Body of pancreas (tissue), 4 donors: ENCODE measurements around the gene ACLY. TPM values are rescaled to one million over a fixed set of nuclear protein-coding genes. Genes with fewer than 3 reads are reported as not detected.

Experiments used
- ATAC-seq: fragments of 150-250 bp; one replicate; pipeline ENCODE4 v1.9.1; 2016
- DNase-seq, 4 donors: peaks; one replicate each; pipeline ENCODE4 v3.0.0-alpha.2; 2019
- H3K27ac ChIP-seq, 4 donors: fragments of 200-600 bp; sonication (generic); 1 replicate in 3 of 4; 2 replicates in 1 of 4; pipeline versions ENCODE4 v1.5.1 to v1.6.1; 2016 to 2019; ENCODE audit warnings: mild to moderate bottlenecking in 1 of 4, mixed read lengths in 1 of 4, moderate library complexity in 1 of 4
- H3K27me3 ChIP-seq, 2 donors: fragments of 200-600 bp; sonication (generic); one replicate each; pipeline ENCODE4 v1.6.0; 2016; ENCODE audit warnings: mild to moderate bottlenecking in 1 of 2
- H3K36me3 ChIP-seq, 2 donors: fragments of 200-600 bp; sonication (generic); replicated peaks in 1 of 2; 2 replicates each; pipeline ENCODE4 v1.5.1; 2016; ENCODE audit warnings: low read depth in 2 of 2; ENCODE audit not compliant: insufficient read depth in 1 of 2
- H3K4me1 ChIP-seq: fragments of 200-600 bp; sonication (generic); one replicate; pipeline ENCODE4 v1.6.0; 2016
- H3K4me3 ChIP-seq, 2 donors: fragments of 200-600 bp; sonication (generic); 1 replicate in 1 of 2; 2 replicates in 1 of 2; pipeline ENCODE4 v1.5.1; 2016 to 2019
- H3K9me3 ChIP-seq, 3 donors: fragments of 200-600 bp; sonication (generic); 1 replicate in 2 of 3; 2 replicates in 1 of 3; pipeline ENCODE4 v1.5.1; 2016
- POLR2A ChIP-seq, 3 donors: fragments of 450-650 bp; IDR thresholded peaks; one replicate each; pipeline ENCODE4 v1.6.1; 2016; ENCODE audit warnings: antibody characterized with exemption in 3 of 3, mild to moderate bottlenecking in 2 of 3
- WGBS, 2 donors: methylation state at CpG; one replicate each; pipeline ENCODE4 v1.1.5; 2017; 5-methylcytosine and 5-hydroxymethylcytosine counted together
- intact Hi-C: fragments of 100-400 bp; cut with DNase I; formaldehyde crosslinking; loops from one replicate; pipeline ENCODE4 v1.15.1; 2023
- total RNA-seq, 2 donors: library from RNA; depleted of rRNA; stranded (reverse); fragments of >200 nt; gene quantifications; one replicate each; pipeline ENCODE4 v1.1.0, GENCODE V29; 2016
- TF ChIP-seq, protein P1 (sequence below), 7 experiments: fragments of 450-650 bp in 4 of 7; fragments of 200-600 bp in 3 of 7; sonication (generic) in 3 of 7; IDR thresholded peaks; one replicate each; pipeline ENCODE4 v1.5.1; 2016 to 2019; ENCODE audit warnings: antibody characterized with exemption in 7 of 7

ACLY gene
- total RNA-seq, 2 donors from 2014 or later, result 39.2 to 59.0 TPM

DNA sequence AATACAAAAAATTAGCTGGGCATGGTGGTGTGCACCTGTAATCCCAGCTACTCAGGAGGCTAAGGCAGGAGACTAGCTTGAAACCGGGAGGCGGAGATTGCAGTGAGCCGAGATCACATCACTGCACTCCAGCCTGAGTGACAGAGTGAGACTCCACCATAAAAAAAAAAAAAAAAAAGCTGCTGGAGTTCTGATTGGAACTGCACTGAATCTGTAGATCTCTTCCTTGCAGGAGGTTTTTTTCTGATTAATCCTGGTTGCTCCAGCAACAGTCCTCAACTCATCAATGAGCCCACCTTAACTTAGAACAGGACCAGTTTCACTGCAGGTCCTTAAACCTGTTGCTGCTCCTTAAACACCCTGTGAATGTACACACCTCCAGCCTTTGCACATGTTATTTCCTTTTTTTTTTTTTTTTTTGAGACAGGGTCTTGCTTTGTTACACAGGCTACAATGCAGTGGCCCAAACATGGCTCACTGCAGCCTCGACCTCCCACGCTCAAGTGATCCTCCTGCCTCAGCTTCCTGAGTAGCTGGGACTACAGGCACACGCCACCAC, 10.0 kb upstream of the ACLY start:
- no peaks in the 10 kb centered on the region for H3K36me3 ChIP-seq
- H3K27ac ChIP-seq, result no peak overlapping the region
- no peak for TF ChIP-seq POLR2A (IDR thresholded peaks at IDR 0.05)
- TF ChIP-seq, protein P1, sequence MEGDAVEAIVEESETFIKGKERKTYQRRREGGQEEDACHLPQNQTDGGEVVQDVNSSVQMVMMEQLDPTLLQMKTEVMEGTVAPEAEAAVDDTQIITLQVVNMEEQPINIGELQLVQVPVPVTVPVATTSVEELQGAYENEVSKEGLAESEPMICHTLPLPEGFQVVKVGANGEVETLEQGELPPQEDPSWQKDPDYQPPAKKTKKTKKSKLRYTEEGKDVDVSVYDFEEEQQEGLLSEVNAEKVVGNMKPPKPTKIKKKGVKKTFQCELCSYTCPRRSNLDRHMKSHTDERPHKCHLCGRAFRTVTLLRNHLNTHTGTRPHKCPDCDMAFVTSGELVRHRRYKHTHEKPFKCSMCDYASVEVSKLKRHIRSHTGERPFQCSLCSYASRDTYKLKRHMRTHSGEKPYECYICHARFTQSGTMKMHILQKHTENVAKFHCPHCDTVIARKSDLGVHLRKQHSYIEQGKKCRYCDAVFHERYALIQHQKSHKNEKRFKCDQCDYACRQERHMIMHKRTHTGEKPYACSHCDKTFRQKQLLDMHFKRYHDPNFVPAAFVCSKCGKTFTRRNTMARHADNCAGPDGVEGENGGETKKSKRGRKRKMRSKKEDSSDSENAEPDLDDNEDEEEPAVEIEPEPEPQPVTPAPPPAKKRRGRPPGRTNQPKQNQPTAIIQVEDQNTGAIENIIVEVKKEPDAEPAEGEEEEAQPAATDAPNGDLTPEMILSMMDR (IDR thresholded peaks at IDR 0.05), result no peak

DNA sequence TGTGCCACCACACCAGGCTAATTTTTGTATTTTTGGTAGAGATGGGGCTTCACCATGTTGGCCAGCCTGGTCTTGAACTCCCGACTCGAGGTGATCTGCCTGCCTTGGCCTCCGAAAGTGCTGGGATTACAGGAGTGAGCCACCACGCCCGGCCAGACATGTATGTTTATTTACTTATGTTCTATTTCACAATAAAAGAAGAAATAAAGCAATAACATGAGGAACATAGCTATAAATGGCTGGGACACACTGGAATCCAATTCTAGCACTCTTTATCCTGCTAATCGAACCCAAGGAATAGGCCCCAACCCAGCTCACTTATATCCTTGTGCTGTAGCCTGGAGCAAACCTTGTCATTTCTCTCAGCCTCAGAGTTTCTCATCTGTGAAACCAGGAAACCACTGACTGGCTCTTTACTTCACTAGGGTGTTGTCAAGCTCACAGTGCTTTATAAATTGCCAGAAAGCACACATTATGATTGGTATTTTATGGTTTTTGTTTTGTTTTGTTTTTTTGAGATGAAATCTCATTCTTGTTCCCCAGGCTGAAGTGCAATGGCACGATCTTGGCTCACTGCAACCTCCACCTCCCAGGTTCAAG, 7.3 kb upstream of the ACLY start:
- no peaks in the 10 kb centered on the region for H3K9me3 ChIP-seq
- no peaks in the 10 kb centered on the region for H3K36me3 ChIP-seq
- H3K4me3 ChIP-seq, result no peak overlapping the region
- 86 to 87% methylated on average over 7 of the region's 7 CpGs for WGBS, 2 donors
- no peak overlapping the region for H3K27ac ChIP-seq
- intact Hi-C loops, result no loop called here
- no peaks in the 10 kb centered on the region for H3K27me3 ChIP-seq
- H3K4me1 ChIP-seq, result peaks cover 11% of the 10 kb centered on the region
- ATAC-seq (no peak), DNase-seq (no peak)
- TF ChIP-seq POLR2A (IDR thresholded peaks at IDR 0.05), result no peak
- TF ChIP-seq, protein P1 (IDR thresholded peaks at IDR 0.05), result no peak

More for the DNA sequence above, 10.0 kb upstream of the ACLY start:
- Histone ChIP-seq H3K27me3 (no peaks in the 10 kb centered on the region), H3K4me3 (no peak overlapping the region), H3K4me1 (peaks cover 11% of the 10 kb centered on the region), H3K9me3 (no peaks in the 10 kb centered on the region)
- intact Hi-C loops, result no loop called here
- ATAC-seq (no peak), DNase-seq (no peak)
- 76 to 77% methylated on average over 6 of the region's 6 CpGs for WGBS, 2 donors

DNA sequence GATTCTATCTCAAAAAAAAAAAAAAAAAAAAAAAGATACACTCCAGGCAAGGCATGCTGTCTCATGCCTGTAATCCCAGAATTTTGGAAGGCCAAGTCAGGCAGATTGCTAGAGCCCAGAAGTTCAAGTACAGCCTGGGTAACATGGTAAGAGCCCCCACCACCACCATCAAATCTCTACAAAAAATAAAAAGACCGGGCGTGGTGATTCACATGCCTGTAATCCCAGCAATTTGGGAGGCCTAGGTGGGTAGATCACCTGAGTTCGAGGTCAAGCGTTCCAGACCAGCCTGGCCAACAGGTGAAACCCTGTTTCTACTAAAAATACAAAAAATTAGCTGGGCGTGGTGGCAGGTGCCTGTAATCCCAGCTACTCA, 1.8 kb upstream of the ACLY start:
- no peak overlapping the region for H3K4me3 ChIP-seq
- no peak overlapping the region for H3K27ac ChIP-seq
- 92 to 93% methylated on average over 5 of the region's 5 CpGs for WGBS, 2 donors
- TF ChIP-seq POLR2A (IDR thresholded peaks at IDR 0.05), result no peak
- TF ChIP-seq, protein P1 (IDR thresholded peaks at IDR 0.05), result no peak
- no peaks in the 10 kb centered on the region for H3K36me3 ChIP-seq
- ATAC-seq, result no peak
- H3K27me3 ChIP-seq, result no peaks in the 10 kb centered on the region
- intact Hi-C loops, result no loop called here
- peaks cover 28% of the 10 kb centered on the region for H3K4me1 ChIP-seq
- DNase-seq, result no peak
- no peaks in the 10 kb centered on the region for H3K9me3 ChIP-seq

DNA sequence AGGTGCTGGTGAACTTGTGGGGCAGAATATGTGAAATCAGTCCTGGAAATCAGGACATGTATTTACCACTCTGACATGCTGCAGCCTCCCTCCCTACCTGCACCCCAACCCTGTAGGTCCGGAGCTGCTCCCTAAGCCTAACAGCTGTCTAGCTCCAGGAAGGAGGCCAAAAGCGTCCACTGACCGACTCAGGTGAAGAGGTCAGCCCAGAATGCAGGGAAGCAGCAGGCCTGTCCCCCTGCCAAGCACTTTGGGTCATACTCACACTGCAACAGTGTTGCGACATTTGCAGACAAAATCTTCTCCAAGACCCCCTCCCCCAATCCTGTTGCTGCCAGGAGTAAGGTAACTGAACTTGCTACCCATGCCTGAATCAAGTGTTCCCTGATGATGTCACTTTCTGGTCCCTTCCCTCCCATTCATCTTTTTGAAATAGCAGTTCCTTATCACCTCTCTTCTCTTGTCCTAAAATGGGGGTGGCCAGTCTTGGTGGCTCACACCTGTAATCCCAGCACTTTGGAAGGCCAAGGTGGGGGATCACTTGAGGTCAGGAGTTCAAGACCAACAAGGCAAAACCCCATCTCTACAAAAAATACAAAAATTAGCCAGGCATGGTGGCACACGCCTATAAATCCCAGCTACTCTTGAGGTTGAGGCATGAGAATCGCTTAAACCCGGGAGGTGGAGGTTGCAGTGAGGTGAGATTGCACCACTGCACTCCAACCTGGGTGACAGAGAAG, 1.3 kb upstream of the ACLY start:
- peak overlapping the region; percentile 85 to 96 (median 91) for H3K27ac ChIP-seq
- H3K4me1 ChIP-seq, result peaks cover 34% of the 10 kb centered on the region
- TF ChIP-seq, protein P1 (IDR thresholded peaks at IDR 0.05), result no peak
- no peak for TF ChIP-seq POLR2A (IDR thresholded peaks at IDR 0.05)
- peak in 3 of 4 donors; percentile 23 to 25 (median 25) for DNase-seq
- no peak overlapping the region for H3K4me3 ChIP-seq
- H3K27me3 ChIP-seq, result no peaks in the 10 kb centered on the region
- H3K36me3 ChIP-seq, result no peaks in the 10 kb centered on the region
- intact Hi-C loops, result no loop called here
- no peaks in the 10 kb centered on the region for H3K9me3 ChIP-seq
- 66 to 78% methylated on average over 7 of the region's 7 CpGs for WGBS, 2 donors
- no peak for ATAC-seq
